GM12874 (cell line): Measurements from ENCODE around the gene SOD1.

Source experiments
- CTCF ChIP-seq: IDR thresholded peaks from 2 replicates; pipeline ENCODE4 v1.5.1; 2011; ENCODE audit warnings: low read depth, mild to moderate bottlenecking, control low read depth, low read length, moderate library complexity; ENCODE audit not compliant: insufficient read depth

The SOD1 gene

DNA sequence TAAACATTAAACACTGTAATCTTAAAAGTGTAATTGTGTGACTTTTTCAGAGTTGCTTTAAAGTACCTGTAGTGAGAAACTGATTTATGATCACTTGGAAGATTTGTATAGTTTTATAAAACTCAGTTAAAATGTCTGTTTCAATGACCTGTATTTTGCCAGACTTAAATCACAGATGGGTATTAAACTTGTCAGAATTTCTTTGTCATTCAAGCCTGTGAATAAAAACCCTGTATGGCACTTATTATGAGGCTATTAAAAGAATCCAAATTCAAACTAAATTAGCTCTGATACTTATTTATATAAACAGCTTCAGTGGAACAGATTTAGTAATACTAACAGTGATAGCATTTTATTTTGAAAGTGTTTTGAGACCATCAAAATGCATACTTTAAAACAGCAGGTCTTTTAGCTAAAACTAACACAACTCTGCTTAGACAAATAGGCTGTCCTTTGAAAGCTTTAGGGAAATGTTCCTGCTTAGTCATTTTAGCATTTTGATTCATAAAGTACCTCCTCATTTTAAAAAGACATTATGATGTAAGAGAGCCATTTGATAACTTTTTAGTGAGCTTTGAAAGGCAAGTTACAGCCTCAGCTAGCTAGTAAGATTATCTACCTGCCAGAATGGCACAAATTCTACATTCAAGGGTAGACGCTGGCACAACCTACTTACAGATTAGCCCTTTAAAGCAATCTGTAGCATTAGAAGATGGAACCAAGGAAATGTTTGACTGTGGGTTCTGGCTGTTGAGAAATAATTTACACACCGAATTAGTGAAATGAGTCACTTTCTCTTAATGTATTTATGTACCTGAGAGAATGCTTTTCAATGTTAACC is 9.4 kb downstream of the SOD1 start:
- TF ChIP-seq CTCF = no peak

DNA sequence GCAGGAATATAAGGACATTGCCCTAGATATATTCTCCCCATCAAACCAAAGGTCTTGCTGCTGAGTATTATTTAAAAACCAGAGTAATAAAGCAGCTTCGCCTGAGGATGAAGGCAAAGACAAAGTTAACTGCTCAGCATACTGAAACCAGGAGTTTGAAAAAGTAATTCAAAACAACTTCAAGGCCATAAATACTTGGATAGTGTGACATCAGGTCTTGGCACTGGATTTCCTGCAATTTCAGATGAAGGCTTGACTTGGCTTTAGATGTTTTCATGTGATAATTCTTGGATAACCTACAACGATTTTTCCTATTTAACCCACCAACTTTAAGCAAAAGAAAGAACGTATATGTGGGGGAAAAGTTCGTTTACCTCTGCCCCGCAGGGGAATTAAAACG is 10.6 kb downstream of the SOD1 start:
- TF ChIP-seq CTCF = no peak

- TF ChIP-seq CTCF = no peak
Observed at GRCh38 chr21:31671146-31671716, 11.7 kb downstream of the SOD1 start.

DNA sequence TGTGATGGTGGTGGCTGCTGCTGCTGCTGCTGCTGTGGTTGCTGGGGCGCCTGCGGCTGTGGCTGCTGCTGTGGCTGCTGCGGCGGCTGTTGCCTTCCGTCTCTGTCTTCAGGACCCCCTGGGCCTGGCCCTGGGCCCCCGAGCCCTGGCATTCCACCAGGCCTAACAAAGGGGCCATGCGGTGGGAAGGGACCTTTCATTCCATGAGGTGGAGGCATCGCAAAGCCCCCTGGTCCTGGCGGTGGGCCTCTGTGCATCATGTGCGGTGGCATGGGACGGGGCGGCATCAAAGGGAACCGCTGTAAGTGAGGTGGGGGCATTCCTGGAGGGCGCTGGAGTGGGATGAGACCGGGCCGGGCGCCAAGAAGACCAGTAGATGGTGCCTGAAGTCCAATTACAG is 12.4 kb downstream of the SOD1 start:
- no peak for TF ChIP-seq CTCF

GRCh38 chr21:31673321-31673912 is 13.9 kb downstream of the SOD1 start:
- TF ChIP-seq CTCF = no peak

GRCh38 chr21:31675318-31675717 is 15.8 kb downstream of the SOD1 start:
- no peak for TF ChIP-seq CTCF

DNA sequence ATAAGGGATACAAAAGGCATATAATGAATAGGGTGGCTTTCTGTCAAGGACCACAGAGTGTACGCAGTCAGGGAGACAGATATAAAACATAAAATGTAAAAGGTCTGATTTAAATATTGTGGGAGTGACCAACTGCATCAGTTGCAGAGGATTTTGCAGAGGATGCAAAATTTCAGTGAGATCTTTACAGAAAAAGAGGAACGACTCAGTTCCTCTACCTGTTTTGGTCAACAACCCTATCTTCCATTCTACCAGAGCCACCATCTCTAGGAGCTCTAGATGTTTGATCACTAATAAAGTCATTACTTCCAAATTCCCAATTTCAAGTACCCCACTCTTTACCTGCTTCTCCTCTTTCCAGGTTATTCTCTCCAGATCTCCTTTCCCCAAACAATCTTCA is 16.5 kb downstream of the SOD1 start:
- no peak for TF ChIP-seq CTCF
